Activated CD8-positive, alpha-beta T cell treated with anti-CD3 and anti-CD28 coated beads, Interleukin-2, amount 10 ng/mL, durations not matched to agents 7 days and 5 days (primary cell): ENCODE results near the gene ANKS1B. TPM values are rescaled to one million over a fixed set of nuclear protein-coding genes. Genes with fewer than 3 reads are reported as not detected.
"Not testable (repeated sequence)": the region's sequence is repeated elsewhere in the genome, so short reads cannot be mapped to it uniquely, and the experiment has no call there.

Experiments
- ATAC-seq: fragments of 150-1000 bp; cut with Tn5 transposase; one replicate; pipeline ENCODE4 v1.10.0; 2021; ENCODE audit warnings: moderate library complexity
- CTCF ChIA-PET: fragments of 350-600 bp; sonication (Branson Sonifier 250); formaldehyde crosslinking; loops from one replicate; lab custom pipeline; 2021; ENCODE audit warnings: antibody characterized with exemption; lab: Charles Lee
- POLR2A ChIA-PET: fragments of 350-600 bp; sonication (Branson Sonifier 250); formaldehyde crosslinking; loops from one replicate; lab custom pipeline; 2021; ENCODE audit warnings: antibody characterized with exemption; lab: Charles Lee
- DNase-seq: peaks from one replicate; pipeline ENCODE4 v3.0.0-alpha.2; 2020
- H3K27ac Mint-ChIP-seq: one replicate; pipeline ENCODE4 v1.8.0; 2021; ENCODE audit warnings: mild to moderate bottlenecking, mixed read lengths
- H3K27me3 Mint-ChIP-seq: one replicate; pipeline ENCODE4 v1.8.0; 2021; ENCODE audit warnings: low read depth, mixed read lengths
- H3K36me3 Mint-ChIP-seq: one replicate; pipeline ENCODE4 v1.8.0; 2021; ENCODE audit warnings: low read depth, mixed read lengths
- H3K4me1 Mint-ChIP-seq: one replicate; pipeline ENCODE4 v1.8.0; 2021; ENCODE audit warnings: low read depth, mixed read lengths
- H3K4me3 Mint-ChIP-seq: one replicate; pipeline ENCODE4 v1.8.0; 2021; ENCODE audit warnings: mild to moderate bottlenecking, mixed read lengths
- H3K9me3 Mint-ChIP-seq: one replicate; pipeline ENCODE4 v1.8.0; 2022; ENCODE audit warnings: mixed read lengths; ENCODE audit not compliant: insufficient read depth
- total RNA-seq, 2 experiments: library from RNA; stranded (reverse); gene quantifications; one replicate each; pipeline ENCODE4 v1.2.3, GENCODE V29; 2021

ANKS1B gene
- total RNA-seq, 2 experiments from 2014 or later = not detected

- ChIA-PET CTCF (no interaction called here), POLR2A (no interaction called here)
- H3K36me3 Mint-ChIP-seq = no peaks in the 10 kb centered on the region
- H3K4me1 Mint-ChIP-seq = no peaks in the 10 kb centered on the region
- DNase-seq (no peak), ATAC-seq (no peak)
- H3K4me3 Mint-ChIP-seq = no peak overlapping the region
- H3K27ac Mint-ChIP-seq = no peak overlapping the region
- H3K27me3 Mint-ChIP-seq = no peaks in the 10 kb centered on the region
- H3K9me3 Mint-ChIP-seq = peaks cover 5% of the 10 kb centered on the region
Observed at GRCh38 chr12:99372257-99372920, 612.3 kb downstream of the ANKS1B start.

GRCh38 chr12:99370421-99371138 lies 614.2 kb downstream of the ANKS1B start:
- H3K4me3 Mint-ChIP-seq = no peak overlapping the region
- ATAC-seq (no peak), DNase-seq (no peak)
- ChIA-PET CTCF (no interaction called here), POLR2A (interaction anchor here (0.6 kb wide), 1 partner anchor 1040 kb away, joined by 3 read pairs; no protein-coding TSS in a partner anchor)
- no peaks in the 10 kb centered on the region for H3K4me1 Mint-ChIP-seq
- no peaks in the 10 kb centered on the region for H3K36me3 Mint-ChIP-seq
- no peaks in the 10 kb centered on the region for H3K27me3 Mint-ChIP-seq
- H3K27ac Mint-ChIP-seq = no peak overlapping the region
- H3K9me3 Mint-ChIP-seq = peaks cover 4% of the 10 kb centered on the region

- POLR2A ChIA-PET = no interaction called here
- DNase-seq (no peak), ATAC-seq (no peak)
- Mint-ChIP-seq H3K27me3 (no peaks in the 10 kb centered on the region), H3K9me3 (peaks cover 8% of the 10 kb centered on the region), H3K36me3 (no peaks in the 10 kb centered on the region), H3K4me3 (no peak overlapping the region), H3K4me1 (no peaks in the 10 kb centered on the region), H3K27ac (no peak overlapping the region)
- CTCF ChIA-PET = no interaction called here
Observed at GRCh38 chr12:99367181-99367580, 617.6 kb downstream of the ANKS1B start.

- Mint-ChIP-seq H3K4me3 (no peak overlapping the region), H3K27me3 (no peaks in the 10 kb centered on the region), H3K4me1 (no peaks in the 10 kb centered on the region), H3K36me3 (no peaks in the 10 kb centered on the region), H3K9me3 (peaks cover 3% of the 10 kb centered on the region), H3K27ac (no peak overlapping the region)
- POLR2A ChIA-PET = no interaction called here
- CTCF ChIA-PET = no interaction called here
- DNase-seq (no peak), ATAC-seq (no peak)
Observed at GRCh38 chr12:99352269-99352668, 632.5 kb downstream of the ANKS1B start.

- CTCF ChIA-PET = no interaction called here
- Mint-ChIP-seq H3K4me1 (no peaks in the 10 kb centered on the region), H3K27me3 (no peaks in the 10 kb centered on the region), H3K4me3 (no peak overlapping the region), H3K36me3 (no peaks in the 10 kb centered on the region), H3K9me3 (no peaks in the 10 kb centered on the region), H3K27ac (no peak overlapping the region)
- no peak for DNase-seq
- POLR2A ChIA-PET = no interaction called here
- ATAC-seq = no peak
Observed at GRCh38 chr12:99343960-99344359, 640.8 kb downstream of the ANKS1B start.

GRCh38 chr12:99339663-99340062 lies 645.1 kb downstream of the ANKS1B start:
- Mint-ChIP-seq H3K27ac (no peak overlapping the region), H3K36me3 (no peaks in the 10 kb centered on the region), H3K9me3 (no peaks in the 10 kb centered on the region), H3K4me1 (no peaks in the 10 kb centered on the region), H3K27me3 (no peaks in the 10 kb centered on the region), H3K4me3 (no peak overlapping the region)
- ChIA-PET POLR2A (no interaction called here), CTCF (no interaction called here)
- DNase-seq = no peak
- no peak for ATAC-seq

- Mint-ChIP-seq H3K27me3 (no peaks in the 10 kb centered on the region), H3K27ac (no peak overlapping the region), H3K36me3 (no peaks in the 10 kb centered on the region), H3K9me3 (peaks cover 4% of the 10 kb centered on the region), H3K4me1 (no peaks in the 10 kb centered on the region), H3K4me3 (no peak overlapping the region)
- ChIA-PET POLR2A (no interaction called here), CTCF (no interaction called here)
- ATAC-seq (no peak), DNase-seq (no peak)
Observed at GRCh38 chr12:99334285-99335056, 650.3 kb downstream of the ANKS1B start.

GRCh38 chr12:99332936-99333591 lies 651.7 kb downstream of the ANKS1B start:
- Mint-ChIP-seq H3K4me1 (no peaks in the 10 kb centered on the region), H3K27me3 (no peaks in the 10 kb centered on the region), H3K36me3 (no peaks in the 10 kb centered on the region), H3K9me3 (peaks cover 4% of the 10 kb centered on the region), H3K27ac (no peak overlapping the region), H3K4me3 (no peak overlapping the region)
- DNase-seq = no peak
- POLR2A ChIA-PET = no interaction called here
- ATAC-seq = no peak
- CTCF ChIA-PET = no interaction called here

GRCh38 chr12:99330216-99330615 lies 654.5 kb downstream of the ANKS1B start:
- ATAC-seq (no peak), DNase-seq (no peak)
- Mint-ChIP-seq H3K4me1 (no peaks in the 10 kb centered on the region), H3K4me3 (no peak overlapping the region), H3K27ac (no peak overlapping the region), H3K27me3 (no peaks in the 10 kb centered on the region), H3K36me3 (no peaks in the 10 kb centered on the region), H3K9me3 (peaks cover 4% of the 10 kb centered on the region)
- ChIA-PET CTCF (no interaction called here), POLR2A (no interaction called here)

- H3K36me3 Mint-ChIP-seq, DNase-seq, ATAC-seq, H3K4me3 Mint-ChIP-seq, CTCF ChIA-PET, H3K9me3 Mint-ChIP-seq, POLR2A ChIA-PET, H3K27me3 Mint-ChIP-seq, H3K27ac Mint-ChIP-seq, H3K4me1 Mint-ChIP-seq: not testable (repeated sequence)
Observed at GRCh38 chr12:99321210-99321609, 663.5 kb downstream of the ANKS1B start.

GRCh38 chr12:99311373-99311772 lies 673.4 kb downstream of the ANKS1B start:
- peaks cover 6% of the 10 kb centered on the region for H3K9me3 Mint-ChIP-seq
- H3K4me1 Mint-ChIP-seq = no peaks in the 10 kb centered on the region
- no peak overlapping the region for H3K4me3 Mint-ChIP-seq
- CTCF ChIA-PET = no interaction called here
- DNase-seq (no peak), ATAC-seq (no peak)
- POLR2A ChIA-PET = no interaction called here
- H3K27me3 Mint-ChIP-seq = no peaks in the 10 kb centered on the region
- H3K27ac Mint-ChIP-seq = no peak overlapping the region
- H3K36me3 Mint-ChIP-seq = no peaks in the 10 kb centered on the region

GRCh38 chr12:99309812-99310211 lies 674.9 kb downstream of the ANKS1B start:
- H3K27ac Mint-ChIP-seq = no peak overlapping the region
- no peaks in the 10 kb centered on the region for H3K27me3 Mint-ChIP-seq
- ChIA-PET CTCF (no interaction called here), POLR2A (no interaction called here)
- H3K4me3 Mint-ChIP-seq = no peak overlapping the region
- H3K9me3 Mint-ChIP-seq = peaks cover 6% of the 10 kb centered on the region
- H3K36me3 Mint-ChIP-seq = no peaks in the 10 kb centered on the region
- no peaks in the 10 kb centered on the region for H3K4me1 Mint-ChIP-seq
- ATAC-seq = no peak
- no peak for DNase-seq
